ENCODE measurements around the gene MRNIP.

DNA sequence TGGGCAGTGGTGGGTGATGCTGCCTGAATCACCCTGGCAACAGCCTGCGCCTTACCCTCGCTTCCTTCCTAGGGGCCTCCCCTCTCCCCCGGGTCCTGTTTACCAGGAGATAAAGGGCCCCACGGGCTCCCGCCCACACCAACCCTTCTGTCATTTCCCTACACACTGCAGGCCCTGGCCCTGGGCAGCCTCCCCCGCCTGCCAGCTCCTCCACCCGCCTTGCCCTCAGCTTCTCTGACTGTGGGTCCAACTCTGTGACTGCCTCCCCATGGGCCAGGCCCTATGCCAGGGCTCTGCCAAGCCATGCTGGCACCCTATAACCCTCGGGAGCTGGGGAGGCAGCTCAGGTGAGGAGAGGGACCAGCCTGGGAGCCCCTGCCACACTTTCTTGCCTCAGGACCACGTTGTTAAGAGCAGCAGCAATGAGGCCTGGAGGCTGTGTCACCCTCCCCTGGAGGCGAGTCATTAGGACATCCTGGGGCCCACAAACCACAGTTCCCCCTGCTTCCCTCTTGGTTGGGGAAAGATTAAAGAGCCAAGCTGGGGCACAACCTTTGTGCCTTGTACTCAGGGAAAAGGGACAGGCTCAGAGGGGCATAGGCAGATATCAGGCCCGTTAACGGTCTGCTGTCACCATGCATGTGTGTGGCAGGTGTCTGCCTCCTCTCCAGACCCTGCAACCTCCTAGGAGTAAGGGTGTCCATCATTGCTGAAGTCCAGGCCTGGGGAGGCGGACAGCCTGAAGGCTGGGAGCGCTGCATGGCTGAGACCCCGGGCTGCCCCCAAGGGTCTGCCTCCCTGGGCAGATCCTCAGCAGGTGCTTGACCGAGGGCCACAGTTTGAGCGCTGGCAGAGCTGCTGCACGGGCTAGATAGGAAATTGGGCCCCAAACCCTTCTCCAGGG, 54.7 kb downstream of the MRNIP start:
- no peak for TF ChIP-seq ZBTB7A (IDR thresholded peaks at IDR 0.05; ENCODE audit: low read depth)
- TF ChIP-seq, protein P1, sequence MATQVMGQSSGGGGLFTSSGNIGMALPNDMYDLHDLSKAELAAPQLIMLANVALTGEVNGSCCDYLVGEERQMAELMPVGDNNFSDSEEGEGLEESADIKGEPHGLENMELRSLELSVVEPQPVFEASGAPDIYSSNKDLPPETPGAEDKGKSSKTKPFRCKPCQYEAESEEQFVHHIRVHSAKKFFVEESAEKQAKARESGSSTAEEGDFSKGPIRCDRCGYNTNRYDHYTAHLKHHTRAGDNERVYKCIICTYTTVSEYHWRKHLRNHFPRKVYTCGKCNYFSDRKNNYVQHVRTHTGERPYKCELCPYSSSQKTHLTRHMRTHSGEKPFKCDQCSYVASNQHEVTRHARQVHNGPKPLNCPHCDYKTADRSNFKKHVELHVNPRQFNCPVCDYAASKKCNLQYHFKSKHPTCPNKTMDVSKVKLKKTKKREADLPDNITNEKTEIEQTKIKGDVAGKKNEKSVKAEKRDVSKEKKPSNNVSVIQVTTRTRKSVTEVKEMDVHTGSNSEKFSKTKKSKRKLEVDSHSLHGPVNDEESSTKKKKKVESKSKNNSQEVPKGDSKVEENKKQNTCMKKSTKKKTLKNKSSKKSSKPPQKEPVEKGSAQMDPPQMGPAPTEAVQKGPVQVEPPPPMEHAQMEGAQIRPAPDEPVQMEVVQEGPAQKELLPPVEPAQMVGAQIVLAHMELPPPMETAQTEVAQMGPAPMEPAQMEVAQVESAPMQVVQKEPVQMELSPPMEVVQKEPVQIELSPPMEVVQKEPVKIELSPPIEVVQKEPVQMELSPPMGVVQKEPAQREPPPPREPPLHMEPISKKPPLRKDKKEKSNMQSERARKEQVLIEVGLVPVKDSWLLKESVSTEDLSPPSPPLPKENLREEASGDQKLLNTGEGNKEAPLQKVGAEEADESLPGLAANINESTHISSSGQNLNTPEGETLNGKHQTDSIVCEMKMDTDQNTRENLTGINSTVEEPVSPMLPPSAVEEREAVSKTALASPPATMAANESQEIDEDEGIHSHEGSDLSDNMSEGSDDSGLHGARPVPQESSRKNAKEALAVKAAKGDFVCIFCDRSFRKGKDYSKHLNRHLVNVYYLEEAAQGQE (IDR thresholded peaks at IDR 0.05; ENCODE audit: low read depth): no peak
